Cardiac fibroblast (primary cell): ENCODE measurements around the gene RGL3.
A peak's percentile ranks its signal among the peaks of the same experiment; 100 is the strongest.
"Not testable (repeated sequence)": the region's sequence is repeated elsewhere in the genome, so short reads cannot be mapped to it uniquely, and the experiment has no call there.

ENCODE experiments used
- DNase-seq, 2 donors: peaks; one replicate each; pipeline versions ENCODE4 v3.0.0 to v3.0.0-alpha.2; 2010; ENCODE audit warnings: low read depth in 2 of 2
- H3K4me3 ChIP-seq, 2 donors: replicated peaks in 1 of 2; 1 replicate in 1 of 2; 2 replicates in 1 of 2; pipeline ENCODE4 v1.5.1; 2011; ENCODE audit warnings: low read depth in 2 of 2, low read length in 2 of 2, mild to moderate bottlenecking in 2 of 2, moderate library complexity in 1 of 2
- TF ChIP-seq, protein P1 (sequence below): IDR thresholded peaks from one replicate; pipeline ENCODE4 v1.5.1; 2011; ENCODE audit warnings: low read depth, mild to moderate bottlenecking, low read length, inconsistent platforms

The RGL3 gene

DNA sequence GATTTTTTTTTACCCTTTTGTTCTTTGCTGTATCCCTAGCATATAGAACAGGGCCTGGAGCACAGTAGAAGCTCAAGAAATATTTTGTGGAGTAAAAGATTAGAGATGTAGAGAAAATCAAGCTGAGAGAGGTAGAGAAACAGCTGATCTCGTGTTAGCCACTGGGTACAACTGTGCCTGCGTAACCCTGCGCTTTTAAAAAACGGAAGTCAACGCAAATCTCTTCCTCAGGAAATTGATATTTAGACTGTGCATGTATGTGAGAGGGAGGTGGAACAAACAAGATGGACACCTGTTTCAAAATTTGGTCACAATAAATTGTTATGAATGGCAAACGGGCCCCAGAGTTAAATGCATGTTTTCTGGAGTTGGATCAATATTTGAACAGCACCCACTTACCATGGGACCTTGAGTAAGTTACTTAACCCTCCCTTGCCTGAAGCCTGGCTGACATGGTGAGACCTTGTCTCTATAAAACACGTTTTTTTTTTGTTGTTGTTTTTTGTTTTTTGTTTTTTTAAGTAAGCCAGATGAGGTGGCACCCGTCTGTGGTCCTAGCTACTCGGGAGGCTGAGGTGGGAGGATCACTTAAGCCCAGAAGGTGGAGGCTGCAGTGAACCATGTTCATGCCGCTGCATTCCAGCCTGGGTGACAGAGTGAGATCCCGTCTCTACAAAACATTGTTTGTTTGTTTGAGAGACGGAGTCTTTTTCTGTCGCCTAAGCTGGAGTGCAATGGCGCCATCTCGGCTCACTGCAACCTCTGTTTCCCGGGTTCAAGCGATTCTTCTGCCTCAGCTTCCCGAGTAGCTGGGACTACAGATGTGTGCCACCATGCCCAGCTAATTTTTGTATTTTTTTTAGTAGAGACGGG is 31.7 kb downstream of the RGL3 start:
- H3K4me3 ChIP-seq, result no peak overlapping the region
- TF ChIP-seq, protein P1, sequence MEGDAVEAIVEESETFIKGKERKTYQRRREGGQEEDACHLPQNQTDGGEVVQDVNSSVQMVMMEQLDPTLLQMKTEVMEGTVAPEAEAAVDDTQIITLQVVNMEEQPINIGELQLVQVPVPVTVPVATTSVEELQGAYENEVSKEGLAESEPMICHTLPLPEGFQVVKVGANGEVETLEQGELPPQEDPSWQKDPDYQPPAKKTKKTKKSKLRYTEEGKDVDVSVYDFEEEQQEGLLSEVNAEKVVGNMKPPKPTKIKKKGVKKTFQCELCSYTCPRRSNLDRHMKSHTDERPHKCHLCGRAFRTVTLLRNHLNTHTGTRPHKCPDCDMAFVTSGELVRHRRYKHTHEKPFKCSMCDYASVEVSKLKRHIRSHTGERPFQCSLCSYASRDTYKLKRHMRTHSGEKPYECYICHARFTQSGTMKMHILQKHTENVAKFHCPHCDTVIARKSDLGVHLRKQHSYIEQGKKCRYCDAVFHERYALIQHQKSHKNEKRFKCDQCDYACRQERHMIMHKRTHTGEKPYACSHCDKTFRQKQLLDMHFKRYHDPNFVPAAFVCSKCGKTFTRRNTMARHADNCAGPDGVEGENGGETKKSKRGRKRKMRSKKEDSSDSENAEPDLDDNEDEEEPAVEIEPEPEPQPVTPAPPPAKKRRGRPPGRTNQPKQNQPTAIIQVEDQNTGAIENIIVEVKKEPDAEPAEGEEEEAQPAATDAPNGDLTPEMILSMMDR, result no peak
- no peak for DNase-seq

DNA sequence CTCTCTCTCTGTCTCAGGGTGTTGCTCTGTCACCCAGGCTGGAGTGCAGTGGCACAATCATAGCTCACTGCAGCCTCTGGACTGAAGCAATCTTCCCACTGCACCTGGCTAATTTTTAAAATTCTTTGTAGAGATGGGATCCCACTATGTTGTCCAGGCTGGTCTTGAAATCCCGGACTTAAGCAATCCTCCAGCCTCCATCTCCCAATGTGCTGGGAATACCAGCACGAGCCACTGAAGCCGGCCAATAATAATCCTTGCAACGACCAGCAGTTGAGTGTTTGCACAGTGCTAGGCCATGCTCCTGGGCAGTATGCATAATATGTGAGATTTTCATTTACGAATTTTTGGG is 34.4 kb downstream of the RGL3 start:
- TF ChIP-seq, protein P1, result no peak
- no peak for DNase-seq
- H3K4me3 ChIP-seq, result no peak overlapping the region

DNA sequence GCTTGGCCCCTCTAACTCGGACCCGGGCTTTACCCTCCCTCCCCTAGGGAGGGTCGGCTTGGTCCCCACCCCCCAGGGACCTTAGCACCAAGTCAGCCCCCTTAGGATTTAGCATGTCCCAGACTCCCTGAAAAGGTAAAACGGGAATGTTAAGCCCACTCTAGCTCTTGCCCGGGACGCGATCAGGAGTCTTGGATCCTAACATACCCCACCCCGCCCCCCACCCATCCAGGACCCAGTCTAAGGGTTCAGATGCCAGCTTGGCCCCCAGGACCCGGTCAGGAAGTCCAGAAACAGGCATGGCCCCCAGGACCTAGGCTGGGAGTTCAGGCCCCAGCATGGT is 35.4 kb downstream of the RGL3 start:
- peak overlapping the region; percentile 55 to 60 for H3K4me3 ChIP-seq
- no peak for DNase-seq

DNA sequence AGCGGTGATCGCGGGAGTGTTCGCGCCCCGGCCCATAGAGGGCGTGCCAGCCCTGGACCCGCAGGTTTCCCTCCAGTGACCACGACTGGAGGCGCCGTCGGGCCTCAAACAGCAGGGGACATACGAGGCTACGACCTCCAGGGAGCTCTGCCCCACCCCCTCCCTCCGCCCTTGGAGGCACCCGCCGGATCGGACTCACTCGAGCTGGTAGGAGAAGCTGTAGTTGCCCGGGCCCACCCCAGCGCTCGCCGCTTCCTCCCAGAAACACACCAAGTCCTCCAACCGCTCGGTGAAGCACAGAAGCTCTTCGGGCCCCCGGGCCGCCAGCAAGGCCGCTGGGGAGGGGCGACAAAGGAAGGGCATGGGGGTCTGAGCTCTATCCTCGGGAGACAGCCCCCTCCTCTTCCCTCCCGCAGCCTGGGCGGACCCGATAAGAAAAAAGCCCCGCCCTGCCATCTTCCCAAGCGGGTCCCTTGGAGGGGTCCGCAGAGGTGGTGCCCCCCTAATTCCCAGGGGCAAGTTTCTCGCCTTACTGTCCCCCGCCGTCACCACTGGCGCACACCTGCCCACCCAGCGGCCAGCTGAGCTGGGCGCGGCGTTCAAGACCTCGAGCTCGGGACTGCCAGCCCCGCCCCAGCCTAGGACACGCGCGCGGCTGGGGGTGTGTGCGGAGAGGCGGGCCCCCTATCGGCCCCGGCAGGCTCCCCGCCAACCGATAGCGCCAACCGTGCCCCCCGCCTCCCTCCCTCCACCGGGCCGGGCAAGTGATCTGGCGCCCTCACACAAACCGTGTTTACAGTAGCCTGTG is 36.0 kb downstream of the RGL3 start:
- peak; percentile 27 to 41 for DNase-seq
- TF ChIP-seq, protein P1, result peak; percentile 82
- H3K4me3 ChIP-seq, result peak overlapping the region; percentile 55 to 60

More for the DNA sequence above, 35.4 kb downstream of the RGL3 start:
- TF ChIP-seq, protein P1, result no peak

DNA sequence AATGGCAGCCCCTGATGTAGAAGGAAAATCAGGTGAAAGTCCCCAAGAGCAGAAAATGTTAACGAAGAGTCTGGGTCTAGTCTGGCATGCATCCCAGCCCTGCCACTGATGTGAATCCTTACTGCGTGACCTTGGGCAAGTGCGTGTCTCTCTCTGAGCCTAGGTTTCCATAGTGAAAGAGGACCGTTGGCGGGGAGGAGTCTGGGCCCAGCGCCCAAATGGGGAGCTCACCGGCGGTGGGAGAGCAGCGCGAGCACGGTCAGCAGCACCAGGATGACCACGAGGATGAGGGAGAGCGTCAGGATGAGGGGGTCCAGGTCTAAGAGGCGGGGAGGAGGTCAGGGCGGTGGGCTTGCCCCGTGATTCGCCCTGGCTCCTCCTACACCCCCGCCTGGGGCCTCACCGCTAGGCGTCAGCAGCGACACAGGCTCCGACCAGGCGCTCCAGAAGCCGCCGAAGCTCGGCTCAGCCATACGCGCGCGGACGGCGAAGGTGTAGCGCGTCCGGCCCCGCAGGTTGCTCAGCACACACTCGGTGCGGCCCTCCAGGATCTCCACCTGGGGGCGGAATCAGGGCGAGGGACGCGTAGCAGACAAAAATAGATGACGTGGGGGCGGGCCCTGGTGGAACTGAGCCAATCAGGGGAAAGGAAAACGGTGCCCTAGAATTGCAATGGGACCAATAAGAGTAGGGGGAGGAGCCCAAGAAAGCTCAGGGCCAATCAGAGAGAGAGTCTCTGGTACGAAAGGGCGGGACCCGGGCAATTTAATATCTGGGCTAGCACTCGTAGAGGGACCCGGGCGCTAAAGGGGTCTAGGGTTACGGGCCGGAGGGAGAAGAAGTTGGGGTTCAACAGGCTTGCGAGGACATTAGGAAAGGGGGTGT is 38.2 kb downstream of the RGL3 start:
- peak overlapping the region; percentile 66 to 76 for H3K4me3 ChIP-seq
- DNase-seq, result peak; percentile 95 to 97
- TF ChIP-seq, protein P1, result peak; percentile 76

DNA sequence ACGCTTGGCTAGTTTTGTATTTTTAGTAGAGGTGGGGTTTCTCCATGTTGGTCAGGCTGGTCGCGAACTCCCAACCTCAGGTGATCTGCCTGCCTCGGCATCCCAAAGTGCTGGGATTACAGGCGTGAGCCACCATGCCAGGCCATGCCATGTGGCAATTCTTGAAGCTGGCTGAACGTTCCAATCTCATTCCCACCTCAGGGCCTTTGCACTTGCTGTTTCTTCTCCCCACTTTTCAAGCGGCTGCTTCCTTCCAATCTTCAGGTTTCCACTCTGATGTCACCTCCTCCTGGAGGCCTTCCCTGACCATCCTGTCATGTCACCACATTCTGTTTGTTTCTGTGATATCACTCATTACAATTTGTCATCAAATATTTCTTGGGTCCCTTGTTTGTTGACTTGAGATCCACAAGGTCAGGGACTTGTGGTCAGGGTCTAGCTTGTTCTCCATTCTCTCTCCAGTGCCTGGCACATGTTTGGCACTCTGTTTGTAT is 39.2 kb downstream of the RGL3 start:
- H3K4me3 ChIP-seq, result peak overlapping the region in 1 of 2 donors; percentile 76
- no peak for DNase-seq
- TF ChIP-seq, protein P1, result no peak

DNA sequence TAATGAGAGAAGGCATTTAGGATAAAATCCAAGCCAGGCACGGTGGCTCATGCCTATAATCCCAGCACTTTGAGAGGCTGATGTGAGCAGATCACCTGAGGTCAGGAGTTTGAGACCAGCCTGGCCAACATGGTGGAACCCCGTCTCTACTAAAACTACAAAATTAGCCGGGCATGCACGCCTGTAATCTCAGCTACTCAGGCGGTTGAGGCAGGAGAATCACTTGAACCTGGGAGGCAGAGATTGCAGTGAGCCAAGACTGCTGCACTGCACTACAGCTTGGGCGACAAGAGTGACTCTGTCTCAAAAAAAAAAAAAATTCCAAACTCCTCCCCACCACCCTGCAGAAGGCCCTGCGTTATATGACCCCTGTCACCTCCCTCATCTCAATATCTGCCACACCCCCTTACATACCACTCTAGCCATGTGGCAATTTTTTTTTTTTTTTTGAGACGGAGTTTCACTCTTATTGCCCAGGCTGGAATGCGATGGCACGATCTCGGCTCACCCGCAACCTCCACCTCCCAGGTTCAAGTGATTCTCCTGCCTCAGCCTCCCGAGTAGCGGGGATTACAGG is 39.8 kb downstream of the RGL3 start:
- not testable (repeated sequence) for DNase-seq, H3K4me3 ChIP-seq
